ENCODE results near the gene CYSTM1.

DNA sequence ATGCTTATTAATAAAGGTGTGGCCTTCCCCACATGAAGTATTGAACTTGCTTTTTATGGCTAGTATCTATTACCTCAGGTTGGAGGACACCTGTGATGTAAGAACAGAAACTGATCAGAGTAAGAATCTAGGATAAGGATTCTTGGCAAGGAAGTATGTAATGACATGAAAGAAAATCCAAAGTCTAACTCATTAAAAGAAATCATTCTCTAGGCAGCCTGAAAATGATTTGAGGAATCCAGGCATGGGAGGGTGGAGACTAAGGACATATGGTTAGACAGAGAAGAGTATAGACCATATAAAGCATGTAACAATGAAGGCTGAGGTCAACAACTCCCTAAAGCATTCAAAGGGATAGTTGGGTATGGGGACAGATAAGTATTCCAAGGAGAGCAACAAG is 95.0 kb downstream of the CYSTM1 start:
- TF ChIP-seq, protein P1, sequence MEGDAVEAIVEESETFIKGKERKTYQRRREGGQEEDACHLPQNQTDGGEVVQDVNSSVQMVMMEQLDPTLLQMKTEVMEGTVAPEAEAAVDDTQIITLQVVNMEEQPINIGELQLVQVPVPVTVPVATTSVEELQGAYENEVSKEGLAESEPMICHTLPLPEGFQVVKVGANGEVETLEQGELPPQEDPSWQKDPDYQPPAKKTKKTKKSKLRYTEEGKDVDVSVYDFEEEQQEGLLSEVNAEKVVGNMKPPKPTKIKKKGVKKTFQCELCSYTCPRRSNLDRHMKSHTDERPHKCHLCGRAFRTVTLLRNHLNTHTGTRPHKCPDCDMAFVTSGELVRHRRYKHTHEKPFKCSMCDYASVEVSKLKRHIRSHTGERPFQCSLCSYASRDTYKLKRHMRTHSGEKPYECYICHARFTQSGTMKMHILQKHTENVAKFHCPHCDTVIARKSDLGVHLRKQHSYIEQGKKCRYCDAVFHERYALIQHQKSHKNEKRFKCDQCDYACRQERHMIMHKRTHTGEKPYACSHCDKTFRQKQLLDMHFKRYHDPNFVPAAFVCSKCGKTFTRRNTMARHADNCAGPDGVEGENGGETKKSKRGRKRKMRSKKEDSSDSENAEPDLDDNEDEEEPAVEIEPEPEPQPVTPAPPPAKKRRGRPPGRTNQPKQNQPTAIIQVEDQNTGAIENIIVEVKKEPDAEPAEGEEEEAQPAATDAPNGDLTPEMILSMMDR (IDR thresholded peaks at IDR 0.05) = no peak
- TF ChIP-seq POLR2A (IDR thresholded peaks at IDR 0.05) = no peak
